Fibroblast of peridontal ligament (primary cell): ENCODE results near the gene KCNK15.

Experiments used
- DNase-seq: peaks from one replicate; pipeline ENCODE4 v3.0.0-alpha.2; 2010; ENCODE audit errors: extremely low read depth

KCNK15 gene

GRCh38 chr20:44736170-44737021 lies 9.3 kb upstream of the KCNK15 start:
- peak; percentile 79 for DNase-seq

- no peak for DNase-seq
Measured at GRCh38 chr20:44737116-44737515, 8.5 kb upstream of the KCNK15 start.

GRCh38 chr20:44738813-44739477 lies 6.7 kb upstream of the KCNK15 start:
- peak; percentile 72 for DNase-seq

GRCh38 chr20:44739942-44740341 lies 5.7 kb upstream of the KCNK15 start:
- no peak for DNase-seq

GRCh38 chr20:44742304-44743079 lies 3.2 kb upstream of the KCNK15 start:
- no peak for DNase-seq

- no peak for DNase-seq
Measured at GRCh38 chr20:44743080-44743701, 2.5 kb upstream of the KCNK15 start.

GRCh38 chr20:44743916-44744655 lies 1.6 kb upstream of the KCNK15 start:
- DNase-seq: no peak

- no peak for DNase-seq
Measured at GRCh38 chr20:44745122-44745597, 505 bp upstream of the KCNK15 start.

GRCh38 chr20:44746367-44747165 lies 901 bp downstream of the KCNK15 start:
- no peak for DNase-seq

- DNase-seq: peak; percentile 83
Measured at GRCh38 chr20:44747166-44748004, 1.7 kb downstream of the KCNK15 start.

- peak; percentile 57 for DNase-seq
Measured at GRCh38 chr20:44748005-44748370, 2.3 kb downstream of the KCNK15 start.

GRCh38 chr20:44750081-44750805 lies 4.6 kb downstream of the KCNK15 start:
- DNase-seq: no peak

- no peak for DNase-seq
Measured at GRCh38 chr20:44752099-44752931, 6.7 kb downstream of the KCNK15 start.

- no peak for DNase-seq
Measured at GRCh38 chr20:44754554-44754953, 8.9 kb downstream of the KCNK15 start.

- DNase-seq: no peak
Measured at GRCh38 chr20:44756011-44756688, 10.5 kb downstream of the KCNK15 start.

GRCh38 chr20:44756956-44757355 lies 11.3 kb downstream of the KCNK15 start:
- DNase-seq: no peak
